Measurements from ENCODE around the gene PPP1R12C. TPM values are rescaled to one million over a fixed set of nuclear protein-coding genes. Genes with fewer than 3 reads are reported as not detected.

The PPP1R12C gene
- total and polyA plus RNA-seq, 7 donors: 20.5 to 59.1 (median 28.5) TPM

DNA sequence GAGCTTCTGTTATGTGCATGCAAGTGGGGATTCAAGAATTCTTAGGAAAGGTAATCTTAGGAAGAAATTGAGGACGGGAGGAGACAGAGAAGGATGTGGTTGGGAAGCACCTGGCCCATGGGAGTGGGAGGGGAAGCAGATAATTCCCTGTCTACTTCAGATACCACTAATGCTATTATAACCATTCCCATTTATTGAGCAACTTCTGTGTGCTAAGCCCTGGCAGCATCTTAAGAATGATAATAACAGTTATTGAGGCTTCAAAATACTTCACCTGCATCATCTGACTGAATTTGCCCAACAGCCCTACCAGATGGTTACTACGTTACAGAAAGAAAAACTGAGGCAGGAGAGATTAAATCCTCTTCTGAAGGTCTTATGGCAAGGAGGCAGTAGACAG is 40.3 kb downstream of the PPP1R12C start:
- Histone ChIP-seq H3K4me3 (no peak overlapping the region), H3K27ac (no peak overlapping the region), H3K4me1 (peaks cover 15% of the 10 kb centered on the region), H3K36me3 (ENCODE audit: insufficient read depth in 1 of 2, low read depth in 1 of 2) (no peaks in the 10 kb centered on the region), H3K27me3 (ENCODE audit: insufficient read depth in 3 of 3, low read length in 2 of 3) (peaks cover 0 to 72% (median 25%) of the 10 kb centered on the region in 3 donors), H3K9me3 (no peaks in the 10 kb centered on the region)
- ATAC-seq: no peak
- TF ChIP-seq, protein P1, sequence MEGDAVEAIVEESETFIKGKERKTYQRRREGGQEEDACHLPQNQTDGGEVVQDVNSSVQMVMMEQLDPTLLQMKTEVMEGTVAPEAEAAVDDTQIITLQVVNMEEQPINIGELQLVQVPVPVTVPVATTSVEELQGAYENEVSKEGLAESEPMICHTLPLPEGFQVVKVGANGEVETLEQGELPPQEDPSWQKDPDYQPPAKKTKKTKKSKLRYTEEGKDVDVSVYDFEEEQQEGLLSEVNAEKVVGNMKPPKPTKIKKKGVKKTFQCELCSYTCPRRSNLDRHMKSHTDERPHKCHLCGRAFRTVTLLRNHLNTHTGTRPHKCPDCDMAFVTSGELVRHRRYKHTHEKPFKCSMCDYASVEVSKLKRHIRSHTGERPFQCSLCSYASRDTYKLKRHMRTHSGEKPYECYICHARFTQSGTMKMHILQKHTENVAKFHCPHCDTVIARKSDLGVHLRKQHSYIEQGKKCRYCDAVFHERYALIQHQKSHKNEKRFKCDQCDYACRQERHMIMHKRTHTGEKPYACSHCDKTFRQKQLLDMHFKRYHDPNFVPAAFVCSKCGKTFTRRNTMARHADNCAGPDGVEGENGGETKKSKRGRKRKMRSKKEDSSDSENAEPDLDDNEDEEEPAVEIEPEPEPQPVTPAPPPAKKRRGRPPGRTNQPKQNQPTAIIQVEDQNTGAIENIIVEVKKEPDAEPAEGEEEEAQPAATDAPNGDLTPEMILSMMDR (IDR thresholded peaks at IDR 0.05): no peak
- 63 to 69% (median 64%) methylated on average over 2 of the region's 2 CpGs for WGBS, 3 donors
- no peak for DNase-seq
- intact Hi-C loops (cut with DNase I): no loop called here

DNA sequence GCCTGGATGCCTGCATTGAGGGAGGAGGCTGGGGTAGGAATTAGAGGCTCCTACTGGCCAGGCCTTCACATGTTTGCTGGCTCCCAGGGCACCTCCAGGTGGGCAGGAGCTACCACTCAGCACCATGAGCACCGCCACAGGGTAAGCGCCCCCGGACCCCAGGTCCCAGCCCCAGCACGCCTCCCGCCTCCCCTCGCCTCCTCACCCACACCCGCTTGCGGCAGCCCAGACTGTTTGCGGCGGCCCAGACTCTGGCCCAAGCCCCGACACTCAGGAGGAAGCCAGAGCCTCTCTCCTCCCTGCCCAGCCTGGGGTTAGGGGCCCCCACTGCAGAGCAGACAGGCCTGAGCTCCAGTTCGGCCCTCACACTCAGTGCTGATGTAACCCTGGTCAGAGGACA is 41.1 kb downstream of the PPP1R12C start:
- intact Hi-C loops (cut with DNase I): no loop called here
- WGBS, 3 donors: 67 to 78% (median 76%) methylated on average over 12 of the region's 12 CpGs
- Histone ChIP-seq H3K4me1 (peaks cover 9% of the 10 kb centered on the region), H3K36me3 (ENCODE audit: insufficient read depth in 1 of 2, low read depth in 1 of 2) (no peaks in the 10 kb centered on the region), H3K27me3 (ENCODE audit: insufficient read depth in 3 of 3, low read length in 2 of 3) (peaks cover 0 to 71% (median 24%) of the 10 kb centered on the region in 3 donors), H3K4me3 (no peak overlapping the region), H3K27ac (no peak overlapping the region), H3K9me3 (no peaks in the 10 kb centered on the region)
- no peak for DNase-seq
- ATAC-seq: no peak
- TF ChIP-seq, protein P1 (IDR thresholded peaks at IDR 0.05): no peak

DNA sequence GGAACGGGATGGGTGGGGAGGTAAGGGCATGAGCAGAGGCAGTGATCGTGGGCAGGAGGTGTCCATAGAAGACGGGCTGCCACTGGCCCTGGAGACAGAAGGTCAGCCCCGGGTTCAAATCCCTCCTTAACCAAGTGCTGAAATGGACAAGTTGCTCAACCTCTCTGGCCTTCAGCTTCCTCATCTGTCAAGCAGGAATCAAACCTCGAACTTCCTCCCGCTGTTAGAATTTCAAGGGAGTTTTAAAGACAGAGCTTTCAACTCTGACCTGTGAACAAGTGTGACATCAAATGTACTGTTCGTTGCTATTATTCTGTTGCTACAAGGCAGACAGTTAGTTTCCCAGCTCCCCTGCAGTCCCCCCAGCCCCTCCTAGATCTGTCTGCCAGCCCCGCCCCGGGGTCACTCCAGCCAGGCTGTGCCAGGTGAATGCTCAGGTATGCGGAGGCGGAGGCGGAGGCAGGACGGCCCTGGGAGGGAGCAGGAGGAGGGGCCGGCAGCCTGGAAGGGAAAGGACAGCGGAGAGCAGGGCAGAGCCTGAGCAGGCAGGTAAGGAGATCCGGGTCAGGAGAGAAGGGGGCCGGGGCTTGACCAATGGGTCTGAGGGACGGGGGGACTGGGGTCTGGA is 42.0 kb downstream of the PPP1R12C start, which contains the start of gene EPS8L1:
Gene EPS8L1, plus strand, starts transcription at position 499 of the 628 bp plus-strand sequence. CDS start 576 bp downstream, outside the sequence.
- TF ChIP-seq, protein P1 (IDR thresholded peaks at IDR 0.05): no peak
- H3K4me1 ChIP-seq: peaks cover 2% of the 10 kb centered on the region
- no peak within 1 kb of the TSS for H3K27ac ChIP-seq
- intact Hi-C loops (cut with DNase I): no loop called here
- DNase-seq (no peak), ATAC-seq (no peak)
- WGBS, 3 donors: 29 to 36% (median 31%) methylated on average over 18 of the region's 18 CpGs
- no peaks in the 10 kb centered on the region for H3K36me3 ChIP-seq (ENCODE audit: insufficient read depth in 1 of 2, low read depth in 1 of 2)
- H3K27me3 ChIP-seq (ENCODE audit: insufficient read depth in 3 of 3, low read length in 2 of 3): peaks cover 0 to 70% (median 23%) of the 10 kb centered on the region in 3 donors
- H3K9me3 ChIP-seq: no peaks in the 10 kb centered on the region
- H3K4me3 ChIP-seq: no peak within 1 kb of the TSS

- Histone ChIP-seq H3K27ac (no peak overlapping the region), H3K27me3 (ENCODE audit: insufficient read depth in 3 of 3, low read length in 2 of 3) (peaks cover 0 to 73% (median 35%) of the 10 kb centered on the region in 3 donors), H3K9me3 (no peaks in the 10 kb centered on the region), H3K36me3 (ENCODE audit: insufficient read depth in 1 of 2, low read depth in 1 of 2) (no peaks in the 10 kb centered on the region), H3K4me1 (no peaks in the 10 kb centered on the region), H3K4me3 (no peak overlapping the region)
- TF ChIP-seq, protein P1 (IDR thresholded peaks at IDR 0.05): no peak
- DNase-seq: no peak
- intact Hi-C loops (cut with DNase I): no loop called here
- whole genome bisulfite sequencing, 3 donors: 55 to 69% (median 62%) methylated on average over 8 of the region's 8 CpGs
- ATAC-seq: no peak
Observed at GRCh38 chr19:55071913-55072312, 45.5 kb downstream of the PPP1R12C start.

GRCh38 chr19:55071129-55071502 is 46.3 kb downstream of the PPP1R12C start:
- no peak overlapping the region for H3K27ac ChIP-seq
- H3K36me3 ChIP-seq (ENCODE audit: insufficient read depth in 1 of 2, low read depth in 1 of 2): no peaks in the 10 kb centered on the region
- DNase-seq: no peak
- peaks cover 0 to 66% (median 33%) of the 10 kb centered on the region in 3 donors for H3K27me3 ChIP-seq (ENCODE audit: insufficient read depth in 3 of 3, low read length in 2 of 3)
- intact Hi-C loops (cut with DNase I): no loop called here
- peak in 1 of 4 donors; percentile 67 for ATAC-seq
- WGBS, 3 donors: 24 to 43% (median 33%) methylated on average over 7 to 8 of the region's 8 CpGs
- no peaks in the 10 kb centered on the region for H3K9me3 ChIP-seq
- TF ChIP-seq, protein P1 (IDR thresholded peaks at IDR 0.05): no peak
- no peak overlapping the region for H3K4me3 ChIP-seq
- no peaks in the 10 kb centered on the region for H3K4me1 ChIP-seq
